Smooth muscle cell (in vitro differentiated cells): ENCODE data around the gene LAIR2. TPM values are rescaled to one million over a fixed set of nuclear protein-coding genes. Genes with fewer than 3 reads are reported as not detected.
A peak's percentile ranks its signal among the peaks of the same experiment; 100 is the strongest.

Experiments used
- DNase-seq: peaks from one replicate; lab custom pipeline; 2025; ENCODE audit not compliant: unreplicated experiment; lab: John Stamatoyannopoulos, UW
- H2AFZ ChIP-seq: fragments of 200-600 bp; sonication (generic); 2 replicates; pipeline ENCODE4 v1.6.0; 2016; ENCODE audit warnings: antibody characterized with exemption, low read depth, mild to moderate bottlenecking
- H3F3A ChIP-seq: fragments of 200-600 bp; sonication (generic); 2 replicates; pipeline ENCODE4 v1.6.0; 2017; ENCODE audit warnings: antibody characterized with exemption, low read depth
- H3K27ac ChIP-seq: fragments of 200-600 bp; sonication (generic); 2 replicates; pipeline ENCODE4 v1.5.1; 2016; ENCODE audit warnings: low read depth, mild to moderate bottlenecking
- H3K27me3 ChIP-seq: fragments of 200-600 bp; sonication (generic); 2 replicates; pipeline ENCODE4 v1.6.1; 2016; ENCODE audit warnings: low read depth, mild to moderate bottlenecking
- H3K36me3 ChIP-seq: fragments of 200-600 bp; sonication (generic); 2 replicates; pipeline ENCODE4 v1.5.1; 2016; ENCODE audit warnings: low read depth
- H3K4me1 ChIP-seq: fragments of 200-600 bp; sonication (generic); 2 replicates; pipeline ENCODE4 v1.5.1; 2016; ENCODE audit warnings: low read depth
- H3K4me2 ChIP-seq: fragments of 200-600 bp; sonication (generic); 2 replicates; pipeline ENCODE4 v1.6.0; 2016; ENCODE audit warnings: mild to moderate bottlenecking
- H3K4me3 ChIP-seq: fragments of 200-600 bp; sonication (generic); 2 replicates; pipeline ENCODE4 v1.5.1; 2016; ENCODE audit warnings: mild to moderate bottlenecking
- H3K79me2 ChIP-seq: fragments of 200-600 bp; sonication (generic); 2 replicates; pipeline ENCODE4 v1.6.0; 2016; ENCODE audit warnings: low read depth, mild to moderate bottlenecking
- H3K9ac ChIP-seq: fragments of 200-600 bp; sonication (generic); 2 replicates; pipeline ENCODE4 v1.6.0; 2016; ENCODE audit warnings: low read depth
- H3K9me3 ChIP-seq: fragments of 200-600 bp; sonication (generic); replicated peaks from 2 replicates; pipeline ENCODE4 v1.5.1; 2016; ENCODE audit warnings: low read depth
- H4K20me1 ChIP-seq: fragments of 200-600 bp; sonication (generic); 2 replicates; pipeline ENCODE4 v1.6.0; 2016; ENCODE audit warnings: low read depth
- WGBS: methylation state at CpG from one replicate; pipeline ENCODE4 v1.1.7; 2016; ENCODE audit warnings: low lambda C conversion rate; 5-methylcytosine and 5-hydroxymethylcytosine counted together
- polyA plus RNA-seq: library from polyadenylated mRNA; unstranded; fragments of >200 nt; fragmentation: Nextera tagmentation; extraction: Ambion mirVana; gene quantifications from 2 replicates; pipeline ENCODE4 v1.2.1, GENCODE V29; 2016
- total RNA-seq: library from RNA; depleted of rRNA; stranded (reverse); fragments of >200 nt; gene quantifications from 2 replicates; pipeline ENCODE4 v1.2.3, GENCODE V29; 2014
- TF ChIP-seq, protein P1 (sequence below): fragments of 200-600 bp; sonication (generic); IDR thresholded peaks from 2 replicates; pipeline ENCODE4 v1.5.1; 2017; ENCODE audit warnings: borderline replicate concordance, mild to moderate bottlenecking, antibody characterized with exemption; ENCODE audit not compliant: insufficient read depth, poor library complexity, severe bottlenecking

Gene LAIR2
- total and polyA plus RNA-seq, 2 experiments from 2014 or later: not detected

GRCh38 chr19:54470276-54470887 lies 32.2 kb upstream of the LAIR2 start:
- no peaks in the 10 kb centered on the region for H3K27me3 ChIP-seq
- peak overlapping the region; percentile 87 for H3K9ac ChIP-seq
- 86% methylated on average over 10 of the region's 10 CpGs for WGBS
- no peak for DNase-seq
- peak overlapping the region; percentile 93 for H3K4me2 ChIP-seq
- TF ChIP-seq, protein P1, sequence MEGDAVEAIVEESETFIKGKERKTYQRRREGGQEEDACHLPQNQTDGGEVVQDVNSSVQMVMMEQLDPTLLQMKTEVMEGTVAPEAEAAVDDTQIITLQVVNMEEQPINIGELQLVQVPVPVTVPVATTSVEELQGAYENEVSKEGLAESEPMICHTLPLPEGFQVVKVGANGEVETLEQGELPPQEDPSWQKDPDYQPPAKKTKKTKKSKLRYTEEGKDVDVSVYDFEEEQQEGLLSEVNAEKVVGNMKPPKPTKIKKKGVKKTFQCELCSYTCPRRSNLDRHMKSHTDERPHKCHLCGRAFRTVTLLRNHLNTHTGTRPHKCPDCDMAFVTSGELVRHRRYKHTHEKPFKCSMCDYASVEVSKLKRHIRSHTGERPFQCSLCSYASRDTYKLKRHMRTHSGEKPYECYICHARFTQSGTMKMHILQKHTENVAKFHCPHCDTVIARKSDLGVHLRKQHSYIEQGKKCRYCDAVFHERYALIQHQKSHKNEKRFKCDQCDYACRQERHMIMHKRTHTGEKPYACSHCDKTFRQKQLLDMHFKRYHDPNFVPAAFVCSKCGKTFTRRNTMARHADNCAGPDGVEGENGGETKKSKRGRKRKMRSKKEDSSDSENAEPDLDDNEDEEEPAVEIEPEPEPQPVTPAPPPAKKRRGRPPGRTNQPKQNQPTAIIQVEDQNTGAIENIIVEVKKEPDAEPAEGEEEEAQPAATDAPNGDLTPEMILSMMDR: no peak
- peaks cover 18% of the 10 kb centered on the region for H4K20me1 ChIP-seq
- no peaks in the 10 kb centered on the region for H3K9me3 ChIP-seq
- H3K79me2 ChIP-seq: peaks cover 21% of the 10 kb centered on the region
- H3F3A ChIP-seq: peaks cover 25% of the 10 kb centered on the region
- H2AFZ ChIP-seq: no peak overlapping the region
- H3K27ac ChIP-seq: peak overlapping the region; percentile 61
- peaks cover 11% of the 10 kb centered on the region for H3K4me1 ChIP-seq
- no peaks in the 10 kb centered on the region for H3K36me3 ChIP-seq
- peak overlapping the region; percentile 65 for H3K4me3 ChIP-seq

DNA sequence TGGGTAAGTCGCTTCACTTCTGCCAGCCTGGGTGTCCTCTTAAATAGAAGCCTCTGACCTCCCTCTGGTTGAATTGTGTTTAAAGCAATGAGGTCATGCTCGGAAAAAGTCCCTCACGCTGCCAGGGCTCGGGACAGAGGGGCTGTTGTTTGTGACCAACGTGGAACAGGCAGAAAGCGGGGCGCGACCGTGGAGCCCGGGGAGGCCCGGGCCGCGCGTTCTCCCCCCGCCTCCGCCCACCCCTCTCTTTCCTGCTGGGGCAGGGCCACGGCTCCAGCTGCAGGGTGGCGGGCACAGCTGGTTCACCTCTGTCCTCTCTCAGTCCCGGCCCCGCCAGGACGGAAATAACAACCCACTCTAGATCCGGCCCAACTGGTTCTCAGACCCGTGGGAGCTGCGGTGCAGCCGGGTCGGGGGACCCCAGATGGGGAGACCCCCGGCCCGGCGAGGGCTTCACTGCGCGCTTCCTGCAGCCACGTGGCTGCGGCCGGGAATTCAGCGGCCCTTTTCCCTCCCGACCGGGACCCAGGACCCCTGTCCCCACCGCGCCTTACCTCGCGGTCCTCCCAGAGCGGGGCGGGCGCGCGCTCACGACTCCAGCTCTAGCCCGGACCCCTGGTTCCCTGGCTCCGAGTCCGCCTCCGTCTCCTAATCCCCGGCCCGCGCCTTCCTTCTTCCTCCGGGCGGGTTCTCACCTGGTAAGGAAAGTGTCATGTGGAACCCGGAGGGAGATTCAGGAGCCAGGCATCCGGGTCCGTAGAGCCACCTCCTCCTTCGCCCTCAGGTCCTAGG lies 31.4 kb upstream of the LAIR2 start:
- no peaks in the 10 kb centered on the region for H3K27me3 ChIP-seq
- no peaks in the 10 kb centered on the region for H3K9me3 ChIP-seq
- H3K4me3 ChIP-seq: peak overlapping the region; percentile 65
- peak overlapping the region; percentile 87 for H3K9ac ChIP-seq
- H3K4me1 ChIP-seq: peaks cover 11% of the 10 kb centered on the region
- peak overlapping the region; percentile 61 for H3K27ac ChIP-seq
- H4K20me1 ChIP-seq: peaks cover 18% of the 10 kb centered on the region
- WGBS: 12% methylated on average over 59 of the region's 60 CpGs
- H3F3A ChIP-seq: peaks cover 19% of the 10 kb centered on the region
- H3K36me3 ChIP-seq: no peaks in the 10 kb centered on the region
- peaks cover 21% of the 10 kb centered on the region for H3K79me2 ChIP-seq
- DNase-seq: no peak
- no peak overlapping the region for H2AFZ ChIP-seq
- H3K4me2 ChIP-seq: peak overlapping the region; percentile 93
- TF ChIP-seq, protein P1: no peak

- peak; percentile 71 for DNase-seq
- peak within 1 kb of the TSS; percentile 68 for H2AFZ ChIP-seq
- peaks cover 21% of the 10 kb centered on the region for H3K79me2 ChIP-seq
- H3K4me3 ChIP-seq: peak within 1 kb of the TSS; percentile 52
- peaks cover 11% of the 10 kb centered on the region for H3K4me1 ChIP-seq
- no peaks in the 10 kb centered on the region for H3K36me3 ChIP-seq
- H3K27me3 ChIP-seq: no peaks in the 10 kb centered on the region
- peaks cover 18% of the 10 kb centered on the region for H4K20me1 ChIP-seq
- peaks cover 19% of the 10 kb centered on the region for H3F3A ChIP-seq
- peak within 1 kb of the TSS; percentile 80 for H3K4me2 ChIP-seq
- H3K9me3 ChIP-seq: no peaks in the 10 kb centered on the region
- H3K27ac ChIP-seq: peak within 1 kb of the TSS; percentile 85
- TF ChIP-seq, protein P1: no peak
- 12% methylated on average over 11 of the region's 14 CpGs for WGBS
- peak within 1 kb of the TSS; percentile 57 for H3K9ac ChIP-seq
Measured at GRCh38 chr19:54473071-54473891, 29.4 kb upstream of the LAIR2 start, which contains the start of gene CDC42EP5. TSS of gene CDC42EP5 (minus strand) at chr19:54473296. CDS start at chr19:54465547, 7,749 bp downstream.
